Stimulated activated CD4-positive, alpha-beta T cell treated with anti-CD3 and anti-CD28 coated beads, TNF-alpha, amount 100 ng/mL, for 1 hour (primary cell): ENCODE measurements around the gene PALD1.

Experiments used
- DNase-seq, 3 donors: peaks; one replicate each; pipeline ENCODE4 v3.0.0-alpha.2; 2020; ENCODE audit warnings: low read depth in 3 of 3, low spot score in 1 of 3

Gene PALD1

DNA sequence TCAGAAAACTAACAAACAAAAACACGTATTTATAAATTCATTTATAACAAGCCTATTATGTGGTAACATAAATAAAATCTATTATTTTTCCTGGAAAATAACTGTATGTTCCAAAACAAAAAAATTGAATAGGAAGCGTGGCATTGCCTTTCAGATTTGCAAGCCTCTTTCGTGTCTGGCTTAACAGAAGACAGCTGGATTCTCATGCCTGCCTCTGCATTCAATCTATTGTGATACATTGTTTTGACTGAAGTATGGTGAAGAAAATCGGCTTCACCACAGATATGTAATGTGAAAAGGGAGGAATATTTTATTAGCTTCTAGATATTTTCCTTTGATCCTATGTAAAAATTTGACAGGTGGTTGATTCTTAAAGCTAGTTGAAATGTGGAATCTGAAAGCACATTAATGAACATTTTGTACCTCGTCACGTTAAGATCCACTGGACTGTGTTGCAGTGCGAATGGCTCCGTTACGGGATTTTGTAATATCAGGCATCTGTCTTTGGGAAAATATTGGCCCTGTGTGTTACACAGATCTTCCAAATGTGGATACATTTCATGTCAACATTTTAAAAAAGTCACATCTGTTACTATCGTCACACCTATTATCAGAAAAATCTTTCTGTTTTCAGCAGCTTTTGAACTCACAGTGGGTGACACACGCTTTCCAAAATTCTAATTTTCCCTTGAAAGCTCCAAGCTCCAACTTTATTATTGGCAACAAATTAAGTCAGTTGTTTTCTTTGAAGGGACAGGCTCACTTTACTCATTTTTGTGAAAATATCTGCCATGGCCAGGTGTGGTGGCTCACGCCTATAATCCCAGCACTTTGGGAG lies 26.2 kb downstream of the PALD1 start:
- DNase-seq: no peak

DNA sequence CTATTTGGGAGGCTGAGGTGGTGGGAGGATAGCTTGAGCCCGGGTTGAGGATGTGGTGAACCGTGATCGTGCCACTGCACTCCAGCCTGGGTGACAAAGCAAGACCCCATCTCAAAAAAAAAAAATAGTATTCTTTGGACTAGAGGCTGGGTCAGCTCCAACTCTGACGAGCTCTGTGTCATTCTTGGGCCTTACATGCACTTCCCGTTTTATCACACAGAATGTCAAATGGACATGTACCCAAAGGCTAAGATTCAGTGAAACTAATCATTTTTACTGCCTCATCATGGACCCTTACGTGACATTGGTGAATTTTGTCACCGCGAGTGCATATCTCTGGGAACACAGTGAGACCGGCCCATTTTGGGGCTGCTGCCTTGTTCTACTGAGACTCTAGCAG lies 27.3 kb downstream of the PALD1 start:
- DNase-seq: no peak

DNA sequence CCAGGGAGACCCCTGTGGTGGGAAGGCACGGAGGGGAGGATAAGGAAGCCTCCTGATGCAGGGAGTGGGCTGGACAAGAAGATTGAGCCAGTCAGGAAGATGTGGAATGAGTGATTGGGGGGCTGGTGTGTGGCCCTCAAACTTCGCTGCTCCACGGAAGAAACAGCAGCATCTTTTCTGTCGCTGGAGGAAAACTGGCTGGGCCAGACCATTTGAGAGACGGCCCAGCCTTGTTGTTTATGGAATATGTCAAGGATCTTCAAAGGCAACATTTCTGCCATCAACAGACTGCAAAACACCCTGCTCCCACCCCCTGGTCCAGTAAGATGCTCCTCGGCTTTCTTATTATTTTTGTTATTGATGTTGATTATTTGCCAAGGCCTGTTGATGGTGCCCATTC lies 29.4 kb downstream of the PALD1 start:
- no peak for DNase-seq

- no peak for DNase-seq
Observed at GRCh38 chr10:70508912-70509756, 30.6 kb downstream of the PALD1 start.

DNA sequence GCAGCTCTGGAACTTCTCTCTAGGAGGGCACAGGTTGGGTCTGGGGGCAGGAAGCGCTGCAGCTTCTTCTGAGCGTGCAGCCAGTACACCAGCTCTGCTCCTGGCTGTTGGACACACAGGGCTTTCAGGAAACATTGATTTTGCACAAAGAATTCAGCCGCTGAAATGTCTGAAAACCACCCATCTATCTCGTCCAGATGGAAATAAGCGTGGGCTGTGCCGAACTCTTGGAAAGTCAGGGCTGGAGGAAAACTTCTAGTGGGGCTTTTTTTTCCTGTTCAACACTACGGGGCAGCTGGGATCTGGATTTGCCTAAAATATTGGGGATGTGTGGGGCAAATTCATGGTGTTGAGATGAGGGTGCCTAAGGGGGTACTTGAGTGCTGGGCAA lies 31.2 kb downstream of the PALD1 start:
- DNase-seq: no peak

DNA sequence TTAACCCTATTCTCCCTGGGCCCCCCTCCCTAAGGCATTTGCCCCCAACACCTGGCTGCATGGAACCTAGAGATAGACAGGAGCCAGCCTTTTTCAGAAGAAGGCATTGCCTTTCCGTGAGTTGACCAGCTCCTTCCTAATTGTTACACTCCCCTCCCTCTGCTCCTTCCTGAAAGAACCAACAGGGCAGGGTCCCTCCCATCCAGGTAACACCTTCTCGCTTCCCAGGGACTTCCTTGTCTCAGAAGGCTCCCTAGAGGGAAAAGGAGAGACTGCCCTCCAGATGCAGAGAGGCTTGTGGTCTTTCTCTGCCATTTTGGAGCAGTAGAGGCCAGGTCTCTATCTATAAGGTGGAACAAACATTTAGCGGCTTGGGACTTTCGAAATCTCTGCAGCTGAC lies 31.9 kb downstream of the PALD1 start:
- DNase-seq: no peak

DNA sequence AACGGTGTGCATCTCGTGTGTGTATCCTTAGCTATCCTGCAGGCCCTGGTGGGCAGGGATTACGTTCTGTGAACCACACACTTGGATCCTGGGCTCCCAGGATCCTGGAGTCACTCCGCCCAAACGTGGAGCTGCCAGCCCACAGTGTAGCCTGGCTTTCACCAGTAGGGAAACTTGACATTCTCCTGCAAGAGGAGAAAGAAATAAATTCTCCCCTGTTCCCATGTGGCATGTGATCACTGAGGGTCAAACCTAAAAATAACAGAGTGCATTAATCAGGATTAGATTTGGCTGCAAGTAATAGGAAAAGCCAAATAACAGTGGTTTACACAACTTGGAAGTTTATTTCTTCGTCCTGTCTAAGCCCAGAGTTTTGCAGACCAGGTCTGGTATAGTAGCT lies 32.3 kb downstream of the PALD1 start:
- no peak for DNase-seq

DNA sequence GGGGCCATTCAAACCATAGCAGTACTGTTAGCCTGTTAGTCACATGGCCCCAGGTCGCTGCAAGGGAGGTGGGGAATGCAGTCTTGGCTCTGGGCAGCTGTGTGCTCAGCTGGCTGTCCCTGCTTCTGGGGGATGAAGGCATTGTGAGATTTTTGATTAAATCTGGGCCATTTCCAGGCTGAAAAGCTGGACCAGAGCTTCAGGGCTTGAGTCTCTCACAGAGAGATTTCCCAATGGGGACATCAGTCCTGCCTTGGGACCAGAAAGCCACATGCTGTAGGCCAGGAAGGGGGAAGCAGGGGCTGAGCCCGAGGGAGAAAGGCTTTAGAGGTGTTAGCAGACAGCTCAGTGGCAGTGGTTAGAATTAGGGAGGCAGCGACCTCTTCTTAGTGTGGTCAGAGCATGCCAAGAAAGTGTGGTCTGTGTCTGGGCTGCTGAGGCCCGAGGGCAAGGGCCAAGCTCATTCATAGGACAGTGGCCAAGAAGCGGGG lies 33.6 kb downstream of the PALD1 start:
- DNase-seq: no peak

DNA sequence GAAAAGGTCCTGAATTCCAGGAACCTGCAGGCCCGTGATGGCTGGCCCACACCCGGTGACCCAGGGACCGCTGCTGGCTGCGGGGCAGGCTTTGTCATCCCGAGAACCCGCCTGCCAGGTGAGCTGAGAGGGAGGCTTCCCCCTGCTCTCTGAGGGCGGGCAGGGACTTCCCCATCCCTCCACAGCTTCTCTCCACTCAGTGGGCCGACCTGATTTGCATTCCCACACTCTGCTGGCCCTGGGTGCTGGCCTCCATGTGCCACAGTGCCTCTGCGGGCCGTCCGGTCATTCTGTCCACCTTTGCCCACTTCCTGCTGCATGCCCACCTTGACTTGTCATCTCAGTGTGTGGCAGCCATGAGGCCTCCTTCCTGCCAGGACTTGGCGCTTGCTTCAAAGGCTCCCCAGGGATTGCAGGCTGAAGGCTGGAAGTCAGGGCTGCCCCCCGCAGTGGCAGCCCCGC lies 35.3 kb downstream of the PALD1 start:
- no peak for DNase-seq

- DNase-seq: no peak
Observed at GRCh38 chr10:70514591-70514990, 36.0 kb downstream of the PALD1 start.

DNA sequence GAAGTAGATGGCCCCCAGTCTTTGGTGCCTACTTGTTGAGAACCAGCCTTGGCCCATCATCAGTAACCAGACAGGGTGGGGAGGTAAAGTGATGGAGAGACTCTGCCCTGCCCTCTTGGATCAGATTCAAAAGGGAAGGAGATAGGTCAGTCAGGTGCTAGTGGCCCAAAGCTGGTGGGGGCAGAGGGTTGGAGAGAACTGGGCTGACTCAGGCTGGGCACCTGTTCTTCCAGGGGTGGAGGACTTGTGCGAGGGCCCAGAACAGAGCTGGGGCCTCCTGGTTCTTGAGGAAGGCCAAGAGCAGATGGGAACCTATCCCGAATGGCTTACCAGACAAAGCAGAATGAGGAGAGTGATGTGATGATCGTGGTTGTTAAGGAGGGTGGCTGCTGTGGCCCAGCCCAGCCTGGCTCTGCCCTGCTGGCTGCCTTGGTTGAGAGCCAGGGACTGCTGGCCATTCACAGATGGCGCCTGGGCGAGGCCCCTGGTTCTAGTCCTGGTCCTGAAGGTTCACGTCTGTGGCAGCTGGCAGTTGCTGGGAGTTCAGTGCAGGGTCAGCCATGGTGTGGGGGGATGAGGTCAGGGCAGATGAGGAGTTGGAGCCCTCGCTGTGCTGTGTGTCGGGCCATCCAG lies 36.6 kb downstream of the PALD1 start:
- DNase-seq: no peak

- DNase-seq: no peak
Observed at GRCh38 chr10:70518695-70519094, 40.1 kb downstream of the PALD1 start.

DNA sequence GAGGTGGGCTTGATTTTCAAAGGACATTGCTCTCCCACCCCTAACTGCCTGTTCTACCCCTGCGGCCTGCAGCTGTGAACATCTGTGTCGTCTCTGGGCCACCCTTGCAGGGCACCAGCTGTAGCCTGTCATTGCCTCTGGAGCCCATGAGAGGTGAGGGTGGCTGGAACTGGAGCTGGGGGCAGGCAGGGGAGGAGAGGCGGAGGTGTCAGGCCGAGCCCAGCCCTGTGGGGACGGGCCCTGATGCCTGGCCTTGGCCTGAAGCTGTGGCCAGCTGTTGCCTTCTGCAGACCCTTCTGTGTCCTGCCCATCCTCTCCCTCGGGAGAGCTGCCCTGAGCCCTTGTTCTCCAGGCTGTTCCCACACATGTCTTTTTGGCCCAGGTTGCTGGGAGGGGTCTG lies 44.5 kb downstream of the PALD1 start:
- DNase-seq: no peak

- DNase-seq: no peak
Observed at GRCh38 chr10:70523549-70523948, 45.0 kb downstream of the PALD1 start.

- DNase-seq: no peak
Observed at GRCh38 chr10:70528314-70528713, 49.7 kb downstream of the PALD1 start.

- no peak for DNase-seq
Observed at GRCh38 chr10:70528741-70529362, 50.3 kb downstream of the PALD1 start.

GRCh38 chr10:70529848-70530247 lies 51.3 kb downstream of the PALD1 start:
- DNase-seq: no peak

DNA sequence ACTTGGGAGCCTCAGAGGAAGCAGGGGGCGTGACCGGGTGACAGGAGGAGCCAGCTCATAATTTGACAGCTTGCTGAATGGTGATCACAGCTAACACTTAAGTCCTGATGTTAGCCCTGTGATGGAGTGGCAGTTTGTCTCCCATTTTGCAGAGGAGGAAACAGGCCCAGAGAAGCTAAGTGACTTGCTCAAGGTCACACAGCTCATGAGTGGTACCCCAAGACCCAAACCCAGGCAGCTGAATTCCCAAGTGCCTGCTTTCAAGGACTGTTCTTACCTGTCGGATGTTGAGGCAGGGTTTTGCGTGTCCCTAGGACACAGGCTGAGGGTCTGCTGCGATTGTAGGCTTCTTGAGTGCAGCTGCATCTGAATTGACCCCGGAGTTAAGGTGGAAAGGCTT lies 51.7 kb downstream of the PALD1 start:
- DNase-seq: no peak

- DNase-seq: no peak
Observed at GRCh38 chr10:70532554-70533188, 54.1 kb downstream of the PALD1 start.

GRCh38 chr10:70533189-70533558 lies 54.6 kb downstream of the PALD1 start:
- no peak for DNase-seq

- DNase-seq: no peak
Observed at GRCh38 chr10:70534281-70534680, 55.7 kb downstream of the PALD1 start.
